B cell (primary cell): ENCODE results near the gene XXYLT1. TPM values are rescaled to one million over a fixed set of nuclear protein-coding genes. Genes with fewer than 3 reads are reported as not detected.

ENCODE experiments used
- ATAC-seq: fragments of 200-7000 bp; cut with Tn5 transposase; one replicate; pipeline ENCODE4 v1.10.0; 2021; ENCODE audit warnings: low read depth, mild to moderate bottlenecking, moderate number of reproducible peaks, moderate library complexity
- CTCF ChIA-PET: fragments of 350-600 bp; sonication (Branson Sonifier 250); formaldehyde crosslinking; loops from one replicate; lab custom pipeline; 2021; ENCODE audit warnings: antibody characterized with exemption, inconsistent platforms; lab: Charles Lee
- POLR2A ChIA-PET: fragments of 350-600 bp; sonication (Branson Sonifier 250); formaldehyde crosslinking; loops from one replicate; lab custom pipeline; 2021; ENCODE audit warnings: antibody characterized with exemption; lab: Charles Lee
- DNase-seq: peaks from one replicate; pipeline ENCODE4 v3.0.0; 2013
- H2AFZ ChIP-seq: 2 replicates; pipeline ENCODE4 v1.6.1; 2012; ENCODE audit warnings: mild to moderate bottlenecking, low read depth, low read length; ENCODE audit not compliant: insufficient read depth, poor library complexity, severe bottlenecking
- H3K27ac ChIP-seq, 2 donors: 1 replicate in 1 of 2; 2 replicates in 1 of 2; pipeline ENCODE4 v1.5.1; 2012 to 2013; ENCODE audit warnings: low read length in 2 of 2, mild to moderate bottlenecking in 2 of 2, moderate library complexity in 1 of 2
- H3K27me3 ChIP-seq, 4 experiments: fragments of 200-600 bp in 1 of 4; sonication (generic) in 1 of 4; replicated peaks in 1 of 4; 1 replicate in 2 of 4; 2 replicates in 2 of 4; pipeline versions ENCODE4 v1.6.1 to v1.7.0; 2013 to 2016; ENCODE audit warnings: low read length in 3 of 4, mild to moderate bottlenecking in 2 of 4, mixed read lengths in 1 of 4, moderate library complexity in 1 of 4; ENCODE audit not compliant: insufficient read depth in 4 of 4, control insufficient read depth in 3 of 4; ENCODE audit errors: control extremely low read depth in 1 of 4
- H3K36me3 ChIP-seq, 2 experiments: replicated peaks in 1 of 2; 1 replicate in 1 of 2; 2 replicates in 1 of 2; pipeline versions ENCODE4 v1.6.1 to v1.7.1; 2013; ENCODE audit warnings: low read length in 1 of 2; ENCODE audit not compliant: insufficient read depth in 2 of 2, control insufficient read depth in 1 of 2; ENCODE audit errors: control extremely low read depth in 1 of 2, extremely low read depth in 1 of 2
- H3K4me1 ChIP-seq, 2 donors: fragments of 200-600 bp in 1 of 2; sonication (generic) in 1 of 2; 1 replicate in 1 of 2; 2 replicates in 1 of 2; pipeline versions ENCODE4 v1.5.1 to v1.6.1; 2013 to 2017; ENCODE audit warnings: low read length in 2 of 2; ENCODE audit not compliant: control insufficient read depth in 2 of 2, insufficient read depth in 2 of 2
- H3K4me2 ChIP-seq: replicated peaks from 2 replicates; pipeline ENCODE3; 2012; ENCODE audit warnings: mild to moderate bottlenecking, low read depth, low read length; ENCODE audit not compliant: poor library complexity, severe bottlenecking
- H3K4me3 ChIP-seq, 5 experiments: fragments of 200-600 bp in 1 of 5; sonication (generic) in 1 of 5; 1 replicate in 3 of 5; 2 replicates in 2 of 5; pipeline versions ENCODE4 v1.5.1 to v1.7.0; 2011 to 2016; ENCODE audit warnings: low read length in 4 of 5, mild to moderate bottlenecking in 4 of 5, low read depth in 2 of 5, control low read depth in 1 of 5, moderate library complexity in 1 of 5; ENCODE audit not compliant: insufficient read depth in 1 of 5; ENCODE audit errors: control extremely low read depth in 1 of 5, extremely low read depth in 1 of 5
- H3K79me2 ChIP-seq: fragments of 200-600 bp; sonication (generic); one replicate; pipeline ENCODE4 v1.6.0; 2016; ENCODE audit warnings: low read length; ENCODE audit not compliant: control insufficient read depth, insufficient read depth
- H3K9ac ChIP-seq: fragments of 200-600 bp; sonication (generic); 2 replicates; pipeline ENCODE4 v1.6.1; 2017; ENCODE audit warnings: mild to moderate bottlenecking, low read length, moderate library complexity
- H3K9me3 ChIP-seq, 3 donors: one replicate each; pipeline versions ENCODE4 v1.6.1 to v1.7.1; 2013; ENCODE audit warnings: low read length in 2 of 3; ENCODE audit not compliant: control insufficient read depth in 2 of 3, insufficient read depth in 1 of 3; ENCODE audit errors: control extremely low read depth in 1 of 3
- H4K20me1 ChIP-seq: 2 replicates; pipeline ENCODE4 v1.6.0; 2012; ENCODE audit warnings: mild to moderate bottlenecking, low read length; ENCODE audit not compliant: insufficient read depth, control insufficient read depth, poor library complexity, severe bottlenecking
- H3K27ac Mint-ChIP-seq: one replicate; pipeline ENCODE4 v1.8.0; 2021; ENCODE audit warnings: mixed read lengths
- H3K27me3 Mint-ChIP-seq: one replicate; pipeline ENCODE4 v1.8.0; 2021; ENCODE audit warnings: mixed read lengths
- H3K4me1 Mint-ChIP-seq: one replicate; pipeline ENCODE4 v1.8.0; 2021; ENCODE audit warnings: mixed read lengths
- H3K4me3 Mint-ChIP-seq: one replicate; pipeline ENCODE4 v1.8.0; 2021; ENCODE audit warnings: mixed read lengths
- H3K9me3 Mint-ChIP-seq: one replicate; pipeline ENCODE4 v1.8.0; 2022; ENCODE audit warnings: mixed read lengths; ENCODE audit not compliant: insufficient read depth
- CTCF ChIP-seq: fragments of 200-600 bp; IDR thresholded peaks from one replicate; pipeline ENCODE4 v1.8.0; 2022; ENCODE audit warnings: antibody characterized with exemption, mild to moderate bottlenecking
- EZH2 ChIP-seq: IDR thresholded peaks from 2 replicates; pipeline ENCODE4 v1.6.1; 2012; ENCODE audit warnings: borderline replicate concordance, low read depth, mild to moderate bottlenecking, moderate library complexity, low read length; ENCODE audit not compliant: insufficient read depth, poor library complexity, severe bottlenecking
- WGBS: methylation state at CpG from one replicate; pipeline ENCODE4 v1.1.5; 2013; ENCODE audit warnings: missing lambda C conversion rate; ENCODE audit not compliant: insufficient coverage; 5-methylcytosine and 5-hydroxymethylcytosine counted together
- intact Hi-C: fragments of 100-400 bp; cut with micrococcal nuclease; formaldehyde crosslinking; loops from one replicate; pipeline ENCODE4 v1.10.0; 2022
- polyA plus RNA-seq: library from polyadenylated mRNA; depleted of rRNA; stranded (reverse); fragments of >200 nt; gene quantifications from 2 replicates; pipeline ENCODE4 v1.2.3, GENCODE V29; 2012
- total RNA-seq, 2 donors: library from RNA; stranded (reverse); fragments of 120-200 nt in 1 of 2; gene quantifications; 1 replicate in 1 of 2; 2 replicates in 1 of 2; pipeline versions ENCODE4 v1.2.3 to v1.2.4, GENCODE V29; 2013 to 2022

The XXYLT1 gene
- total and polyA plus RNA-seq, 2 donors (not counting 1 experiment from before 2014, with no cell fraction given): 2.6 to 11.2 TPM

- DNase-seq (no peak), ATAC-seq (no peak)
- H3K9me3 Mint-ChIP-seq: no peaks in the 10 kb centered on the region
- Histone ChIP-seq H3K4me2 (no peak overlapping the region), H3K4me1 (peaks cover 17 to 22% of the 10 kb centered on the region in 2 donors), H3K4me3 (no peak overlapping the region), H3K79me2 (no peaks in the 10 kb centered on the region), H3K27ac (no peak overlapping the region), H3K36me3 (peaks cover 0 to 5% of the 10 kb centered on the region in 2 experiments), H3K9me3 (no peaks in the 10 kb centered on the region), H3K9ac (no peak overlapping the region), H3K27me3 (no peaks in the 10 kb centered on the region), H4K20me1 (no peaks in the 10 kb centered on the region), H2AFZ (no peak overlapping the region)
- peaks cover 24% of the 10 kb centered on the region for H3K4me1 Mint-ChIP-seq
- no CpG with 5 or more reads among the region's 13 CpGs for whole genome bisulfite sequencing
- H3K4me3 Mint-ChIP-seq: no peak overlapping the region
- CTCF ChIA-PET: no interaction called here
- POLR2A ChIA-PET: no interaction called here
- peaks cover 3% of the 10 kb centered on the region for H3K27me3 Mint-ChIP-seq
- intact Hi-C loops: no loop called here
- H3K27ac Mint-ChIP-seq: no peak overlapping the region
- TF ChIP-seq CTCF (no peak), EZH2 (no peak)
Observed at GRCh38 chr3:195065864-195066185, 205.1 kb downstream of the XXYLT1 start.

- Histone ChIP-seq H3K9me3 (no peaks in the 10 kb centered on the region), H3K4me2 (peak overlapping the region; percentile 32), H3K79me2 (no peaks in the 10 kb centered on the region), H4K20me1 (no peaks in the 10 kb centered on the region), H3K9ac (no peak overlapping the region), H3K27me3 (no peaks in the 10 kb centered on the region), H3K4me3 (peak overlapping the region in 1 of 5 experiments; percentile 11), H3K4me1 (peaks cover 17 to 22% of the 10 kb centered on the region in 2 donors), H3K27ac (no peak overlapping the region), H2AFZ (no peak overlapping the region), H3K36me3 (peaks cover 0 to 5% of the 10 kb centered on the region in 2 experiments)
- TF ChIP-seq EZH2: no peak
- TF ChIP-seq CTCF: no peak
- ChIA-PET POLR2A (no interaction called here), CTCF (no interaction called here)
- peaks cover 24% of the 10 kb centered on the region for H3K4me1 Mint-ChIP-seq
- H3K4me3 Mint-ChIP-seq: no peak overlapping the region
- intact Hi-C loops: no loop called here
- H3K27ac Mint-ChIP-seq: no peak overlapping the region
- no peaks in the 10 kb centered on the region for H3K9me3 Mint-ChIP-seq
- 8% methylated on average over 4 of the region's 42 CpGs for WGBS
- ATAC-seq (no peak), DNase-seq (peak; percentile 52)
- H3K27me3 Mint-ChIP-seq: peaks cover 3% of the 10 kb centered on the region
Observed at GRCh38 chr3:195065142-195065863, 205.7 kb downstream of the XXYLT1 start.
